Measurements from ENCODE around the gene CNTRL.

- TF ChIP-seq POLR2A (IDR thresholded peaks at IDR 0.05) (no peak), CTCF (IDR thresholded peaks at IDR 0.05 in 8 of 11, conservative IDR thresholded peaks at IDR 0.05 in 3 of 11) (peak in 2 of 11 experiments; percentile 20 to 25)
Observed at GRCh38 chr9:121075251-121076036, 689 bp downstream of the CNTRL start.
